H1 (cell line): ENCODE data around the gene EEF2K. TPM values are rescaled to one million over a fixed set of nuclear protein-coding genes. Genes with fewer than 3 reads are reported as not detected.

Experiments used
- CTCF ChIA-PET: fragments of 300-600 bp; sonication (Branson Sonifier 250); formaldehyde crosslinking; loops from one replicate; lab custom pipeline; 2021; ENCODE audit not compliant: partially characterized antibody; lab: Charles Lee
- POLR2A ChIA-PET: fragments of 300-600 bp; sonication (Branson Sonifier 250); formaldehyde crosslinking; loops from one replicate; lab custom pipeline; 2021; ENCODE audit warnings: inconsistent platforms; ENCODE audit not compliant: partially characterized antibody; lab: Charles Lee
- DNase-seq, 2 experiments: peaks; one replicate each; pipeline versions ENCODE4 v3.0.0 to v3.0.0-alpha.2; 2010 to 2022; ENCODE audit warnings: low spot score in 2 of 2, low read depth in 1 of 2, mixed read lengths in 1 of 2
- FAIRE-seq: peaks from 2 replicates; lab custom pipeline; 2011; peaks lifted over from hg19 to GRCh38; lab: Jason Lieb, UNC
- H2AFZ ChIP-seq: 2 replicates; pipeline ENCODE4 v1.8.1; 2012; ENCODE audit warnings: low read length, inconsistent platforms
- H2AK5ac ChIP-seq: 2 replicates; pipeline ENCODE4 v1.6.1; 2013; ENCODE audit warnings: low read depth, low read length
- H2BK120ac ChIP-seq: replicated peaks from 2 replicates; pipeline ENCODE3; 2013; ENCODE audit warnings: low read depth, low read length, inconsistent platforms
- H2BK12ac ChIP-seq: 2 replicates; pipeline ENCODE4 v1.6.1; 2013; ENCODE audit warnings: low read depth, low read length
- H2BK15ac ChIP-seq: 2 replicates; pipeline ENCODE4 v1.6.1; 2013; ENCODE audit warnings: low read length
- H2BK20ac ChIP-seq: 2 replicates; pipeline ENCODE4 v1.6.1; 2013; ENCODE audit warnings: low read length
- H2BK5ac ChIP-seq: 2 replicates; pipeline ENCODE4 v1.6.1; 2013; ENCODE audit warnings: low read depth, low read length
- H3K14ac ChIP-seq: 2 replicates; pipeline ENCODE4 v1.6.1; 2013; ENCODE audit warnings: inconsistent platforms; ENCODE audit not compliant: insufficient read length
- H3K18ac ChIP-seq: 2 replicates; pipeline ENCODE4 v1.6.1; 2013; ENCODE audit warnings: low read length; ENCODE audit errors: extremely low read depth
- H3K23ac ChIP-seq: 2 replicates; pipeline ENCODE4 v1.6.1; 2013; ENCODE audit warnings: inconsistent platforms; ENCODE audit not compliant: insufficient read length
- H3K23me2 ChIP-seq: 2 replicates; pipeline ENCODE4 v1.6.1; 2013; ENCODE audit warnings: low read depth, low read length
- H3K27ac ChIP-seq: 2 replicates; pipeline ENCODE4 v1.6.1; 2011; ENCODE audit warnings: low read depth, low read length, inconsistent platforms
- H3K27me3 ChIP-seq, 4 experiments: replicated peaks in 1 of 4; 1 replicate in 1 of 4; 2 replicates in 3 of 4; pipeline versions ENCODE4 v1.6.1 to v1.8.1; 2011 to 2013; ENCODE audit warnings: low read length in 3 of 4, mild to moderate bottlenecking in 3 of 4, inconsistent platforms in 2 of 4, mixed read lengths in 2 of 4, moderate library complexity in 1 of 4; ENCODE audit not compliant: control insufficient read depth in 3 of 4, insufficient read depth in 3 of 4; ENCODE audit errors: extremely low read depth in 1 of 4
- H3K36me3 ChIP-seq, 4 experiments: 2 replicates each; pipeline versions ENCODE4 v1.6.1 to v1.8.1; 2011 to 2013; ENCODE audit warnings: mild to moderate bottlenecking in 4 of 4, low read length in 3 of 4, moderate library complexity in 2 of 4, control low read depth in 1 of 4, inconsistent platforms in 1 of 4; ENCODE audit not compliant: insufficient read depth in 4 of 4, control insufficient read depth in 2 of 4
- H3K4ac ChIP-seq: replicated peaks from 2 replicates; pipeline ENCODE3; 2013; ENCODE audit warnings: low read length, low read depth, mixed read lengths, inconsistent platforms; ENCODE audit not compliant: insufficient read length
- H3K4me1 ChIP-seq, 4 experiments: replicated peaks in 1 of 4; 1 replicate in 1 of 4; 2 replicates in 3 of 4; pipeline versions ENCODE4 v1.6.1 to v1.8.1; 2011 to 2013; ENCODE audit warnings: low read length in 3 of 4, inconsistent platforms in 2 of 4, mixed read lengths in 1 of 4; ENCODE audit not compliant: insufficient read depth in 4 of 4, control insufficient read depth in 3 of 4
- H3K4me2 ChIP-seq, 2 experiments: 2 replicates each; pipeline versions ENCODE4 v1.6.1 to v1.8.1; 2011 to 2013; ENCODE audit warnings: low read depth in 2 of 2, low read length in 2 of 2, control low read depth in 1 of 2, inconsistent platforms in 1 of 2, mild to moderate bottlenecking in 1 of 2; ENCODE audit not compliant: insufficient read depth in 1 of 2
- H3K4me3 ChIP-seq, 4 experiments: fragments of 200-600, 300-600 bp in 1 of 4; sonication (generic), shearing (Covaris generic), sonication (Bioruptor Twin) in 1 of 4; 2 replicates each; pipeline versions ENCODE4 v1.5.1 to v1.8.1; 2011 to 2016; ENCODE audit warnings: low read length in 4 of 4, low read depth in 3 of 4, control low read depth in 2 of 4, inconsistent platforms in 2 of 4, mild to moderate bottlenecking in 2 of 4, mixed read lengths in 1 of 4, moderate library complexity in 1 of 4; ENCODE audit not compliant: insufficient read depth in 2 of 4; ENCODE audit errors: extremely low read depth in 1 of 4
- H3K56ac ChIP-seq: replicated peaks from 2 replicates; pipeline ENCODE3; 2013; ENCODE audit warnings: low read depth, mild to moderate bottlenecking, mixed read lengths, low read length, inconsistent platforms; ENCODE audit not compliant: insufficient read length
- H3K79me1 ChIP-seq: 2 replicates; pipeline ENCODE4 v1.6.1; 2013; ENCODE audit warnings: low read depth, low read length, control low read depth
- H3K79me2 ChIP-seq, 2 experiments: 2 replicates each; pipeline versions ENCODE4 v1.6.1 to v1.8.1; 2012 to 2013; ENCODE audit warnings: low read length in 2 of 2, mild to moderate bottlenecking in 2 of 2, inconsistent platforms in 1 of 2; ENCODE audit not compliant: insufficient read depth in 2 of 2, control insufficient read depth in 1 of 2
- H3K9ac ChIP-seq, 4 experiments: replicated peaks in 1 of 4; 1 replicate in 1 of 4; 2 replicates in 3 of 4; pipeline versions ENCODE4 v1.6.1 to v1.8.1; 2011 to 2013; ENCODE audit warnings: low read depth in 3 of 4, low read length in 3 of 4, control low read depth in 2 of 4, mild to moderate bottlenecking in 2 of 4, moderate library complexity in 2 of 4, inconsistent platforms in 1 of 4; ENCODE audit errors: extremely low read depth in 1 of 4
- H3K9me3 ChIP-seq, 2 experiments: 2 replicates each; pipeline versions ENCODE4 v1.6.1 to v1.8.1; 2012 to 2013; ENCODE audit warnings: mild to moderate bottlenecking in 2 of 2, moderate library complexity in 2 of 2, control low read depth in 1 of 2, inconsistent platforms in 1 of 2, low read depth in 1 of 2, low read length in 1 of 2, mixed read lengths in 1 of 2; ENCODE audit not compliant: insufficient read depth in 2 of 2
- H4K20me1 ChIP-seq, 2 experiments: replicated peaks in 1 of 2; 2 replicates each; pipeline versions ENCODE3 to v1.8.1; 2011 to 2013; ENCODE audit warnings: inconsistent platforms in 2 of 2, low read length in 2 of 2, mild to moderate bottlenecking in 1 of 2; ENCODE audit not compliant: insufficient read depth in 2 of 2, control insufficient read depth in 1 of 2
- H4K5ac ChIP-seq: 2 replicates; pipeline ENCODE4 v1.6.1; 2013; ENCODE audit warnings: low read length, low read depth, mixed read lengths, inconsistent platforms; ENCODE audit not compliant: insufficient read length
- H4K8ac ChIP-seq: 2 replicates; pipeline ENCODE4 v1.8.0; 2013; ENCODE audit warnings: mild to moderate bottlenecking, moderate library complexity, low read length, inconsistent platforms; ENCODE audit not compliant: insufficient read depth; ENCODE audit errors: extremely low read depth
- H4K91ac ChIP-seq: replicated peaks from 2 replicates; pipeline ENCODE3; 2013; ENCODE audit warnings: low read length, mixed read lengths, inconsistent platforms; ENCODE audit not compliant: insufficient read length
- ATF2 ChIP-seq: IDR thresholded peaks from 2 replicates; pipeline ENCODE4 v1.6.1; 2012; ENCODE audit warnings: low read length, inconsistent platforms
- CTCF ChIP-seq, 3 experiments: IDR thresholded peaks; 1 replicate in 2 of 3; 2 replicates in 1 of 3; pipeline versions ENCODE4 v1.5.1 to v1.6.1; 2011; ENCODE audit warnings: low read length in 3 of 3, mild to moderate bottlenecking in 3 of 3, inconsistent platforms in 2 of 3, low read depth in 1 of 3, moderate library complexity in 1 of 3; ENCODE audit not compliant: insufficient read depth in 1 of 3; ENCODE audit errors: control extremely low read depth in 1 of 3
- GTF2F1 ChIP-seq: IDR thresholded peaks from 2 replicates; pipeline ENCODE4 v1.6.1; 2012; ENCODE audit warnings: low read depth, low read length, improper control_type of control experiment, borderline replicate concordance
- KDM1A ChIP-seq: fragments of 200-600, 300-600 bp; sonication (generic); IDR thresholded peaks from 2 replicates; pipeline ENCODE4 v1.7.1; 2016; ENCODE audit warnings: mild to moderate bottlenecking, low read length, borderline replicate concordance
- TAF7 ChIP-seq: optimal IDR thresholded peaks from 2 replicates; pipeline ENCODE3; 2011; ENCODE audit warnings: low read depth, mild to moderate bottlenecking, inconsistent platforms, low read length, moderate library complexity, borderline replicate concordance
- YY1 ChIP-seq: IDR thresholded peaks from 2 replicates; pipeline ENCODE4 v1.6.1; 2011; ENCODE audit warnings: low read depth, mild to moderate bottlenecking, low read length
- WGBS, 2 experiments: shearing (Covaris generic) in 1 of 2; methylation state at CpG; one replicate each; pipeline versions ENCODE4 v1.1.6 to v1.1.7; 2013 to 2015; ENCODE audit warnings: low lambda C conversion rate in 2 of 2, mixed read lengths in 2 of 2, inconsistent platforms in 1 of 2, low coverage in 1 of 2, missing lambda C conversion rate in 1 of 2; ENCODE audit not compliant: insufficient replicate concordance in 2 of 2, insufficient coverage in 1 of 2, insufficient read length in 1 of 2; ENCODE audit errors: extremely low coverage in 1 of 2, missing lambda C conversion rate in 1 of 2; 5-methylcytosine and 5-hydroxymethylcytosine counted together
- polyA plus RNA-seq, 7 experiments: library from polyadenylated mRNA; depleted of rRNA in 3 of 7; stranded (reverse) in 5 of 7; unstranded in 2 of 7; fragments of >200 nt in 5 of 7; fragments of 200-250 nt in 2 of 7; gene quantifications; 1 replicate in 5 of 7; 2 replicates in 1 of 7; 4 replicates in 1 of 7; pipeline versions ENCODE4 v1.2.1 to v1.2.3, GENCODE V29; 2011 to 2013; ENCODE audit warnings: missing spikeins in 2 of 7, mixed read lengths in 2 of 7
- total RNA-seq: library from RNA; stranded (reverse); fragmentation: NEBNext Ultra II Directional; extraction: Animal tissue kit (Norgen Biotek cat#: 25700); gene quantifications from 2 replicates; pipeline ENCODE4 v1.2.1, GENCODE V29; 2021

The EEF2K gene
- total and polyA plus RNA-seq, 2 of the 8 experiments (the other 6 are each of a cell fraction or from before 2014, with no cell fraction given), result 14.9 to 30.2 TPM

- Histone ChIP-seq H2BK5ac (no peak overlapping the region), H3K27me3 (no peaks in the 10 kb centered on the region), H3K9ac (no peak overlapping the region), H2AK5ac (no peak overlapping the region), H4K91ac (no peak overlapping the region), H4K8ac (no peak overlapping the region), H3K4me1 (peaks cover 0 to 4% (median 2%) of the 10 kb centered on the region in 4 experiments; a peak in 2 of 7 replicates), H3K23me2 (no peaks in the 10 kb centered on the region), H3K56ac (no peak overlapping the region), H2BK20ac (no peak overlapping the region), H3K27ac (no peak overlapping the region), H2BK120ac (no peak overlapping the region), H3K18ac (no peak overlapping the region), H2BK12ac (no peak overlapping the region), H3K23ac (no peak overlapping the region), H2AFZ (no peak overlapping the region), H3K14ac (no peak overlapping the region), H4K20me1 (no peaks in the 10 kb centered on the region), H3K4me3 (no peak overlapping the region), H3K9me3 (no peaks in the 10 kb centered on the region), H3K36me3 (no peaks in the 10 kb centered on the region), H3K4ac (no peak overlapping the region), H3K4me2 (no peak overlapping the region), H4K5ac (no peak overlapping the region), H3K79me1 (no peaks in the 10 kb centered on the region), H2BK15ac (no peak overlapping the region), H3K79me2 (no peaks in the 10 kb centered on the region)
- no peak for DNase-seq
- WGBS, 2 experiments, result 98% methylated on average over 5 of the region's 5 CpGs; no CpG with 5 or more reads in 1 of the 2 experiments
- POLR2A ChIA-PET, result no interaction called here
- no peak for FAIRE-seq
- CTCF ChIA-PET, result no interaction called here
- TF ChIP-seq GTF2F1 (no peak), KDM1A (no peak), TAF7 (no peak), ATF2 (no peak), CTCF (IDR thresholded peaks at IDR 0.05; ENCODE audit: control extremely low read depth in 1 of 3, insufficient read depth in 1 of 3, low read depth in 1 of 3, low read length in 3 of 3) (no peak), YY1 (no peak)
These were observed 84.9 kb downstream of the EEF2K start for GRCh38 chr16:22291020-22291419.
